ENCODE results near the gene BCL10. TPM values are rescaled to one million over a fixed set of nuclear protein-coding genes. Genes with fewer than 3 reads are reported as not detected.
A peak's percentile ranks its signal among the peaks of the same experiment; 100 is the strongest.

The BCL10 gene
- total RNA-seq, 2 donors from 2014 or later: 21.3 to 22.6 TPM

DNA sequence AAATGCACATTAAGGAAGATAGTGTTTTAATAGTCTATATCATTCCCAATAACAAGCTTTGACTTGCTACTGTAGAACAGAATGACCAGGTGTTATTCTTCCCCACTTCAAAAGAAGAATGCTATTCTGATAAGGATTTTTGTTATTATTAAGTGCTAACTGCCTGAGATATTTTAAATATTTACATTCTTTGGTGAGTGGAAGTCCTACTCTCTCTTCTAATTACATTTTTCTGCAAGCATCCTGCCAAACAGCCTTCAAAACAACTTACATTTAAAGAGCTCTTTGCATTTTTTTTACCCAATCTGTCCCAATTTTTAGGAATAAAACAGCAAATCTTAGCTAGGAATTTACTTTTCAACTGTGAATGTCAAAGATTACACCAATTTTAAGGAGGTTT is 52.1 kb downstream of the BCL10 start:
- peaks cover 3% of the 10 kb centered on the region for H3K27me3 Mint-ChIP-seq (ENCODE audit: insufficient read depth)
- peaks cover 48% of the 10 kb centered on the region for H3K4me1 Mint-ChIP-seq
- H3K9me3 Mint-ChIP-seq: no peaks in the 10 kb centered on the region
- H3K36me3 Mint-ChIP-seq (ENCODE audit: low read depth): no peaks in the 10 kb centered on the region
- peak overlapping the region; percentile 44 for H3K4me3 ChIP-seq (ENCODE audit: low read length)
- H3K27ac Mint-ChIP-seq: peak overlapping the region; percentile 24
- H3K27me3 ChIP-seq (ENCODE audit: control insufficient read depth, insufficient read depth, low read length, poor library complexity, severe bottlenecking): no peaks in the 10 kb centered on the region
- TF ChIP-seq, protein P1, sequence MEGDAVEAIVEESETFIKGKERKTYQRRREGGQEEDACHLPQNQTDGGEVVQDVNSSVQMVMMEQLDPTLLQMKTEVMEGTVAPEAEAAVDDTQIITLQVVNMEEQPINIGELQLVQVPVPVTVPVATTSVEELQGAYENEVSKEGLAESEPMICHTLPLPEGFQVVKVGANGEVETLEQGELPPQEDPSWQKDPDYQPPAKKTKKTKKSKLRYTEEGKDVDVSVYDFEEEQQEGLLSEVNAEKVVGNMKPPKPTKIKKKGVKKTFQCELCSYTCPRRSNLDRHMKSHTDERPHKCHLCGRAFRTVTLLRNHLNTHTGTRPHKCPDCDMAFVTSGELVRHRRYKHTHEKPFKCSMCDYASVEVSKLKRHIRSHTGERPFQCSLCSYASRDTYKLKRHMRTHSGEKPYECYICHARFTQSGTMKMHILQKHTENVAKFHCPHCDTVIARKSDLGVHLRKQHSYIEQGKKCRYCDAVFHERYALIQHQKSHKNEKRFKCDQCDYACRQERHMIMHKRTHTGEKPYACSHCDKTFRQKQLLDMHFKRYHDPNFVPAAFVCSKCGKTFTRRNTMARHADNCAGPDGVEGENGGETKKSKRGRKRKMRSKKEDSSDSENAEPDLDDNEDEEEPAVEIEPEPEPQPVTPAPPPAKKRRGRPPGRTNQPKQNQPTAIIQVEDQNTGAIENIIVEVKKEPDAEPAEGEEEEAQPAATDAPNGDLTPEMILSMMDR (conservative IDR thresholded peaks at IDR 0.05): no peak
- no peaks in the 10 kb centered on the region for H3K9me3 ChIP-seq (ENCODE audit: control insufficient read depth, low read length)
- H3K27ac ChIP-seq (ENCODE audit: low read depth, low read length): no peak overlapping the region
- DNase-seq: no peak
- H3K4me1 ChIP-seq (ENCODE audit: control insufficient read depth, insufficient read depth, low read length): peaks cover 12% of the 10 kb centered on the region
- H3K9ac ChIP-seq (ENCODE audit: extremely low read depth, low read length, poor library complexity, severe bottlenecking): no peak overlapping the region
- peak overlapping the region; percentile 7 for H3K4me3 Mint-ChIP-seq
- H3K36me3 ChIP-seq (ENCODE audit: control insufficient read depth, insufficient read depth, low read length): no peaks in the 10 kb centered on the region

DNA sequence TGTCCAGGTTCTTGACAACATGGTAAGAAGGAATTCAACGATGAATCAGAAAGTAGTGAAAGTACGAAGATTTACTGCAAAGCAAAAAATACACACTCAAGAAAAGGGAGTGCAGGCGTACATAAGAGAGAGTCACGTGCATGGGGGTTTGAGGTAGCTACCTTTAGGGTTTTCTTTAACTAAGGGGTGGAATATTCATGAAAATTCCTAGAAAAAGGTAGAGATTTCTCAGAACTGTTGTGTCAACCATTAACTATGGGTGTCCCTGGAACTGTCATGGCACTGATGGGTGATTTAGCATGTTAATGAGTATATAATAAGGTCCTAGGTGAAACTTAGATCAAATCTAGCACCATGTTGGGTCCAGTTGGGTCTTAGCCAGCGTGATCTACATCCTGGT is 53.1 kb downstream of the BCL10 start:
- peaks cover 3% of the 10 kb centered on the region for H3K27me3 Mint-ChIP-seq (ENCODE audit: insufficient read depth)
- TF ChIP-seq, protein P1 (conservative IDR thresholded peaks at IDR 0.05): no peak
- H3K4me1 Mint-ChIP-seq: peaks cover 48% of the 10 kb centered on the region
- no peaks in the 10 kb centered on the region for H3K36me3 ChIP-seq (ENCODE audit: control insufficient read depth, insufficient read depth, low read length)
- H3K27ac Mint-ChIP-seq: no peak overlapping the region
- 84 to 92% methylated on average over 2 to 5 of the region's 5 CpGs for WGBS, 2 experiments (ENCODE audit: insufficient coverage in 1 of 2, insufficient read length in 1 of 2)
- H3K9ac ChIP-seq (ENCODE audit: extremely low read depth, low read length, poor library complexity, severe bottlenecking): no peak overlapping the region
- no peaks in the 10 kb centered on the region for H3K9me3 Mint-ChIP-seq
- no peaks in the 10 kb centered on the region for H3K9me3 ChIP-seq (ENCODE audit: control insufficient read depth, low read length)
- peaks cover 12% of the 10 kb centered on the region for H3K4me1 ChIP-seq (ENCODE audit: control insufficient read depth, insufficient read depth, low read length)
- H3K4me3 ChIP-seq (ENCODE audit: low read length): no peak overlapping the region
- no peak for DNase-seq
- H3K36me3 Mint-ChIP-seq (ENCODE audit: low read depth): no peaks in the 10 kb centered on the region
- no peak overlapping the region for H3K4me3 Mint-ChIP-seq
- no peaks in the 10 kb centered on the region for H3K27me3 ChIP-seq (ENCODE audit: control insufficient read depth, insufficient read depth, low read length, poor library complexity, severe bottlenecking)
- H3K27ac ChIP-seq (ENCODE audit: low read depth, low read length): no peak overlapping the region

DNA sequence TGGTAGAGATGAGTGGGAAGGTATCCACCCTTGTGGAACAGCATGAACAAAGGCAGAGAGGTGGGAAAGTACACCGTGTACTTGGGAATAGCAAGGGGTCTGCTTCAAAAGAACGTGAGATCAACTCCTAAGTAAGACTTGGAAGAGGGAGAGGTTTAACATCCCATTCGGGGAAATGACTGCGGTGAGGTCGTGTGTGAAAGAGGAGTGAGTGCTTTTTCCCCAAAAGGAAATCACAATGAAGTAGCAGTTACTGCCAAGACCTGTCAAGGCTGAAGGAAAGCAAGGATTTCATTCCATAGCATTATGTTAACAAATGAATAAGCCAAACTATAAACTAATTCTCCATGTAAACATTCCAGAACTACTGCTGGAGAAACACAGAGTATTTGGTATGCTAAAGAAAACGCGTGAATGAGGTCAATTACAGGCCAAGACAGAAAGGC is 55.7 kb downstream of the BCL10 start:
- no peak overlapping the region for H3K4me3 ChIP-seq (ENCODE audit: low read length)
- Mint-ChIP-seq H3K9me3 (no peaks in the 10 kb centered on the region), H3K4me1 (peaks cover 42% of the 10 kb centered on the region)

More for the DNA sequence above, 55.7 kb downstream of the BCL10 start:
- DNase-seq: no peak
- Histone ChIP-seq H3K27ac (ENCODE audit: low read depth, low read length) (no peak overlapping the region), H3K4me1 (ENCODE audit: control insufficient read depth, insufficient read depth, low read length) (peaks cover 12% of the 10 kb centered on the region), H3K9me3 (ENCODE audit: control insufficient read depth, low read length) (no peaks in the 10 kb centered on the region), H3K27me3 (ENCODE audit: control insufficient read depth, insufficient read depth, low read length, poor library complexity, severe bottlenecking) (no peaks in the 10 kb centered on the region), H3K36me3 (ENCODE audit: control insufficient read depth, insufficient read depth, low read length) (no peaks in the 10 kb centered on the region), H3K9ac (ENCODE audit: extremely low read depth, low read length, poor library complexity, severe bottlenecking) (no peak overlapping the region)
- TF ChIP-seq, protein P1 (conservative IDR thresholded peaks at IDR 0.05): no peak
- no peaks in the 10 kb centered on the region for H3K36me3 Mint-ChIP-seq (ENCODE audit: low read depth)
- no peak overlapping the region for H3K27ac Mint-ChIP-seq
- no peak overlapping the region for H3K4me3 Mint-ChIP-seq
- WGBS, 2 experiments (ENCODE audit: insufficient coverage in 1 of 2, insufficient read length in 1 of 2): 64 to 70% methylated on average over 7 of the region's 7 CpGs
- H3K27me3 Mint-ChIP-seq (ENCODE audit: insufficient read depth): peaks cover 3% of the 10 kb centered on the region
